ENCODE data around the gene FHOD3.
A peak's percentile ranks its signal among the peaks of the same experiment; 100 is the strongest.

The FHOD3 gene

DNA sequence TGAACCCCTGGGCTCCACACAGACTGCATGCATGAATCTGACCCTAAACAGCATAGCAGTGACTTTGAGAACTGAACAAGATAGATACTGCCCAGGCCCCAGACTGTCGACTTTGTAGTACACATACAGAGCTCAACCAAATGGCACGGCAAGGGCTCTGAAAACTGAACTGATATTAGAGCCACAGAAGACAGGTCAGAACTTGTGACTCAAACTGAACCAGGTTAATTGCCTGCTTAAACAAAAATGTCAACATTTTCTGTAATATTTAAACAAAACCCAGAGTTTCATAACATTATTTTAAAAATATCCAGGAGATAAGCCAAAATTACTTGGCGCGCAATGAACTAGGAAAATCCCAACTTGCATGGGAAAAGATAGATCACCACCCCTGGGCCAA lies 271.0 kb downstream of the FHOD3 start:
- no peak for DNase-seq

DNA sequence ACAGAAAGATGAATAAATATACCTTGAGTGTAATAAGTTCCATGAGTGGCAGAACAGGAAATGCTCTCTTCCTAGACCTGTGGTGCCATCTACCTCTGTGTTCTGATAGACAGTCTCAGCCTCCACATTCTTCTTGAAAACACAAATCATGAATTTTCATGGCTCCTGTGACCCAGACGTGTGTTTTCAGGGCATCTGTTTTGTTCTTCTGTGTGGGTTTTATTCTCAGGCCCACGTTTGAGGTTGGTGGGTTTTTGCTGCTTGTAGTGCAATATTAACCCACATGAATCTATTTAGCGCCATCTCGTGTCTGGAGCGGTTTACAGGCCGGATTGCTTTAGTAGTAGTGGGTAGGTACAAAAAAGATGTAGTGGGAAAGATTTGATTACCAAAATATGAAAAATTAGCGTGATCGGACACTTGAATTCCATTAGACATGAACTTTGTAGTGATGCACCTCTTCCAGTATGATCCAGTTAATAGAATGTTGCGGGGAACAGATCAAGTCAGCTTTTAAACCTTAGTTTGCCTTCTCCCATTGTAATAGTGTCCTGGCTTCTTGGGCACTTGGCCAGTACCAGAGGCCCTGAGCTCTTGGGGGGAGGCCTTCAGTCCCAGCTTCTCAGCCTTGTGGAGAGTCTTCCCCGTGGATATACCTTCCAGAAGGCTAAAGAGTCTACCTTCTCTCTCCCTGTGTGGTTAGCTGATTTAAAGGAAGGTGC lies 274.8 kb downstream of the FHOD3 start:
- peak; percentile 63 for DNase-seq

DNA sequence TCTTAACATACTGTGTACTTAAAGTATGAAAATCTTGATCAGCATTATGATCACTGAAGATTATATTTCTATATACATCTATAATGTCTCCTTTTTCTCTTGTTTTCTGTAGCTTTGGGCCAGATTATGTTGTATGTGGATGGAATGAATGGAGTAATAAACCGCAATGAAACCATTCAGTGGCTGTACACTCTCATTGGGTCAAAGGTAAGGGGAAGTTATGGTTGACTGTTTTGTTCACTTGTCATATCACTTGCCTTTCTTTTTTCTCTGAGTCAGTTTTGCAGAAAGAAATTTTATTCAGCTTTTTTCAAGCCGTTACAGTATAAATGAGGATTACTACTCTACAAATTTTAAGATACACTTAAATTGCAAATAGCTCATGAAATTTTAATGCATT lies 278.8 kb downstream of the FHOD3 start:
- DNase-seq: no peak

DNA sequence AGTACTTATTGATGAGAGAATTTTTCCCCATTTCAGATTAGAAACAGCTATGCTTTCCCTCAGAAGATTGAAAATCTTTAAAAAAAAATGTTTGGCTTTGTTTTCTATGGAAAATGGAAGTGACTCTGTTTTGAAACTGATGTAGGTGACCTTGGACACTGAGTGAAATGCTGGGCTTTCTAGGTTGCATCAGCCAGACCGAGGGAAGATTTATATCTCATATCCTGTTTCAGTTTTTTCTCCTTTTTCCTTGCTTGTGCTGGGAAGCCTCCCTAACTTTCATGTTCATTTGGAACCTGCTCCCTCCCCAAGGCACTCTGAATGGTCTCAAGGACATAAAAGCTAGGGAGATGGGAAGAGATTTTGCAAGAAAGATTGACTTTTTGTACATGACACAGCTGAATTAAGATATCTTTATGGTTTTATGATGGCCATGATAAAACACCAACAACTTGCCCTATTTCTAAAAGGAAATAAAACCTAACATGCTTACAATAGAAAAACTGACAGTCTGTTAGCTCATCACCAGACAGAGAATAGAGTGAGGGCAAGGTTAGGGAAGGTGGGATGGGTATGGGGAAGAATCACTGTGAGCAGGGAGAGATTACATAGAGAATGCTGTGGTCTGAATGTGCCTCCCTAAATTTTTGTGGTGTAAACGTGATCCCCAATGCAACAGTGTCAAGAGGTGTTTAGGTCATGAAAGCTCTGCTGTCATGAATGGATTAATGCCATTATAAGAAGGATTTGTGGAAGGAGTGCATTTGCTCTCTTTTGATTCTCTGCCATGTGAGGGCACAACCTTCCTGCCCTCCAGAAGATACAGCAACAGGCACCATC lies 281.6 kb downstream of the FHOD3 start:
- no peak for DNase-seq

DNA sequence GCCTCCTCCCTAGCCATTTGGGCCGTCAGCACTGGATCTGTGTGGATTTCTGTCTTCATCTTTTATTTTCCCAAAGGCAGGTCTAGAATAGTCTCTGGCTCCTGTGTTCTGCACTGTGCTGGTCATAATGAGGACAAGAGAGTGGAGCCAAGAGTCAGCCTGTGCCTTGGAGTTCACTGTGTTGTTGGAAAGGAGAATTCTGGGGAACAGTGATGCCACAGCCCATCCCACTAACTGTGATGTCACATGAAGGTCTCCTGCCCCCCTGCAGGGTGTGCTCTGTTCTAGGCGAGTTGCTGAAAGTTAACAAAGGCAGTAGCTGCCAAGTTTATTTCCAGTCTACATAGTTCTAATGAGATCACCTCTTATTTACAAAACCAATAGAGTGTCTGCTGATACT lies 282.8 kb downstream of the FHOD3 start:
- no peak for DNase-seq

DNA sequence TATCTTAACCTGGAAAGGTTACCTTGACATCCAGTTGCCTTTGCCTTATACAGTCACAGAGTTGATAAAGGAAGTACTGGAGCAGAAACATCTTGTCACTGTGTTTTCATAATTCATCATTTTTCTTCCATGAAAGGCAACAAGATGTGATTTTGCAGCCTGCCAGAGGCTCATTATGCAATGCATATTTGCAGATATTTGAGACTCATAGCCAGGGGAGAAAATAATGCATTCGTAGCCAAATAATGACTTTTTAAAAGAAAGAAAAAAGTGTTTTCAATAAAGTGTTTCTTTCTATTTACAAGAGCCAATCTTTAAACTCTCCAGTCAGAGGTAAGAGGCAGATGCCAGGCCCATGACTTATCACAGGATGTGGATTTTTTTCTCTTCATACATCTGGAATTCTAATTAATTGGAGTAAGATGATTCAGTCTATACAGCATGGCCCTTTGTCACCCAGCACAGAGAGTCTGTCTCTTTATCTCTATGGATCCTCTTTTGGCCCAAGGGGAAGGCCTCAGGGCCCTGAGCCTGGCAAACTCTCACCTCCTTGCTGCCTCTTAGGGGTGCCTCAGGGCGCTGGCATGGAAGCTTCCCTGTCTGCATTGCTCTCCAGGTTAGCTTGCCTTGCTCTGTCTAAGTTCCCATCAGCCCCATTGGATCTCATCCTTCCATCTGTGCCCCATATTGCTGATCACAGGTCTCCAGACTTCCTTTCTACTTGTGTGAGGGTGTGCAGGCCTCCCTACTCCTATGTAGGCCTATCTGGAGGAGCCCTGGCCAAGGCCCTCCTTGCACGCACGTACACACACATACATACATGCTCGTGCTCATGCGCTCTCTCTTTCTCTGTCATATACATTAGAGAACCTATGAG lies 283.6 kb downstream of the FHOD3 start:
- DNase-seq: no peak

DNA sequence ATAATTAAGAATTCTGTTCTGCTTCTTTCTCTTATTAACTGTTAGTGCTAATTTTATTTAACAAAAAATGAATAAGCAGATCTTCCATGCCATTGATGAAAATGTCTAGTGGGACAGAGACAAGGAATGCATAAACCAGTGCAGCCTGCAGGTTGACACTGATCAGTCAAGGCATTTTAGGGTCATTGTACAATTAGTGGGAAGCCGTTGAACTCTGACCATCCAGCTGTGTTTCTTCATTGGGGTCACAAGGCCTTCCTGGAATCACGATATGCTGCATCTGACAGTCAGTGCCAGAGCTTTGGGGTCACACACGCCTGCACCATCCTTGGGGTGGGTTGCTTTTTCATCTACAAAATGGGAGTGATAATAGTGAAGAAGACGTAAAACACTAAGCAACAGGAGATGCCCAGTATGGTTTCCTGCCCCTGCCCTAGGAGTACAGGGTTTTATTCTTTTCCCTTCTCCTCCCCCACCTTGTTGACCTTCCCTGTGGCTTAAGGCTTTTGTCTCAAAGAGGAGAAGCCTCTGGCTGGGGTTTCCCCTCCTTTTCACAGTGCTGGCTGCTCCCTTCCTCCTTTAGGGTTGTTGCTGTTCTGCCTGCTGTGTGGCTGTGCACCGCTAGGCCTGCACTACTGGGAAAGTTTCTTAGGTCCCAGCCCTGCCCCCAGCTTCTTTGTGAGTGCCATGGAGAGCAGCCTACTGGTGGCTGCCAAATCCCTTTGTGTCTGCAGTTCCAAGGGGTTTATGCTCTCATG lies 285.7 kb downstream of the FHOD3 start:
- DNase-seq: no peak

DNA sequence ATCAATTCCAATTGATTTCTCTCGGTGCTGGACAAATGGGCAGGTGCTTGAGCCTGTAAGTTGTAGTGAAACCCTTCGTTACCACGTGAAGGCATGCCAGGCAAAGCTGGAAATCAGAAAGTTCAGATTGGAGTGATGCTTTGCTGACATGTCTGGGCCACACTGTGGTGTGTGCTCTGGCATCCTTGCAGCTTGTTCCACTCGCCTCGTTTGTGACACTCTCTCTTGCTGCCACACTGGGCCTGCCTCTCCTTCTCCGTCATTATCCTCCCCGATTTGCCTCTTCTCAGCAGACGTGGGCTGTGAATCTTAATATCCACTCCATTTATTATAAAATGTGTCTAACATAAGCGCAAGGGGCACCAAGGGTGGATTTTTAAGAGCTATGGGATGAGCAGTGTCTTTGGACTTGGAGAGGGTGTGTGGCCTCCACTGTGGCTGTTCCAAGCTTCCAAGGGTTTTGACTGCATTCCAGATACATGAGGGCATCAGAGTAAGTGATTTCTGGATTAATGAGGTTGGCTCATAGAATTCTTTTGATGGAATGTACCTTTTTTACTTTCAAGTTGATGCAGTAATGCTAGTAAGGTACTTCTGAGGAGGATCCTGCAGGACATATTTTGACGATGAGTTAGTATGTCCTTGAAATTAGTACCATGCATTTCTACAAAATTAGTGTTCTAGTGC lies 292.5 kb downstream of the FHOD3 start:
- no peak for DNase-seq

DNA sequence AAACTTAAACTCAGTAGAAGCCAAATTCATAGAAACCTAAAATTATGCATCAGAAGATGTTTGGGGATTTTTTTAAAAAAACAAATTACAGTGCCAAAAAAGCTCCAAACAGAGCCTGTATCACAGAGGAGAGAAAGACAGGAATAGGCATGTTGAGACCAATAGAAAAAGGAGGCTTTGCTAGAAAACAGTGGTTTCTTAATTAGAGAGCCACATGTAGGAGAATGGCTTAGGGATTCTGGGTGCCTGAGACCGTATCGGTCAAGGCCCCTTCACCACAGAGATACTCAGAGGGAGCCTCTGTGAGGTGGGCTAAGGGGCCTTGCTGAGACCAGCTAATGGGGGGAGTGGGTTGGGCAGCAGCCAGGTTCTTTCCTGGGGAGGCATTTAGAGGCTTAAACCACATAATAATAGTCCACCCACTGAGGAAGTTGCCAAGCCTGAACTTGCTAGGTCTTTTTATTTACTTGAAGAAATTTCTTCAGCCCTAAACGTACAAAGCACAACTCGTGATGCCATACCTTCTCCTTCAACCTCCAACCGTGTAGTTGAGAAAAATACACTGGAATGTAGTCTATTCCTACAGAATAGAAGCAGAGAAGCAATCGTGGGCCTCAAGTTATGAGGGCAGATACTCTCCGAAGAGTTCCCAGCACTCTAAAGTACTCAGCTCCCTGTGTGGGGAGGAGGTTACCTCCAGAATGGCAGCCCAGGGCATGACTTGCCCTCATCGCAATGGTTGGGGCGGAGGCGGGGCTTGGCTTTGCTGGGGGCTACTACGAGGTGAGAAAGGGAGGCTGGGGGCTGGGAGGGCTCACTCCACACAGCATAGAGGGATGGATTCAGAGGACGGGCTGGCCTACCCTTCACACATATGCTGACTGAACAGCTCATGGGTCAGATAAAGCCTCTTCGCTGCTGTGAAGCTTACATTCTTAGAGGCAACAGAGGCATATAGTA lies 293.4 kb downstream of the FHOD3 start:
- DNase-seq: no peak

DNA sequence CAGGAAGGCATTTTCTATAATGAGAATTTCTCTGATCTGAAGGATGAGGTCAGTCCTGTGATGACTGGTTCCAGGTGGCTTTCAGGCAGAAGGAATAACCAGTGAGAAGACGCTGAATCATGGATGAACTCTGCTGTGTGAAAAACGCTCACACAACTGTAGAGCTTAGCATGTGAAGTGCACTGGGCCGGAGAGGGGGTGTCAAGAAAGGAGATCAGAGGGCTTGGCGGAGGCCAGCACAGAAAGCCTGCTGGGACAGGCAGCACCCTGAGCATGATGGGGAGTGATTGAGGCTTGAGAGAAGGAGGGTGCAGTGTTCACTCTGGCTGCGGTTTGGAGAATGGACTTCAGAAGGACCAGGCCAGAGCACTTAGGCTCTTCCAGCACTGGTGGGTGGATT lies 294.8 kb downstream of the FHOD3 start:
- DNase-seq: no peak

DNA sequence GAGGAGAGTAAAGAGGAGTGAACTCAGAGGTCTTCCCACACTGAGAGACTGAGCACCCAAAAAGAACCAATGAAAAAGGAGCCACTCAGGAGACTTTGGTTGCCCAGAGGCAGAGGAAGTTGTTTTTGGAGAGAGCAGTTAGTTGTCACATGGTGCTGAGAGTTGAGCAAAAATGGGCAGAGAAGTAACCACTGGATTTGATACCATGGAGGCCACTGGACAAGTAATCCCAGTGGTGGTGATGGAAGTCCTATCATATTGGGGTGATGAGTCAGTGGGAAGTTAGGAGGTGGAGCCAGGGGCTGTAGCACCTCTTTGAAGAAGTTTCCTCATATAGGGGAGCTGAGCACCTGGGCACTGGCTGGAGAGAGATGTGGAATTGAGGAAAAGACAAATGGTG lies 295.5 kb downstream of the FHOD3 start:
- no peak for DNase-seq

DNA sequence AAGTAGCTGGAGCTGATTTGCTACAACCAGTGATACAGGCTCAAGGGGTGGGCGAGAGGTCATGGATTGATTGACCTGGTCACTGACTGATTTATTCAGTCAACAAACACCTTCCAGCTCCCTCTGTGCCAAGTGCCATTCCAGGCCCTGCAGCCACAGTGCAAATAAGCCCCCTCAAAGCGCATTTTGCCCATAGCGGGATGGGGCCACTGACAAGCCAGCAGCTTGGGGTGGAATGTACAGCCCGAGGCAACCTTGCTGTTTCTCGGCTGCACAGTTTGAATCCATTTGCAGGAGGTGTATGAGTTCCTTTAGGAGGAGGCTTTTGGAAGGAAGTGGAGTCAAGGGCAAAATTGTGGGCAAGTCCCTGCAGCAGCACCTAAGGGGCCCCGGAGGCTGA lies 296.1 kb downstream of the FHOD3 start:
- DNase-seq: no peak

DNA sequence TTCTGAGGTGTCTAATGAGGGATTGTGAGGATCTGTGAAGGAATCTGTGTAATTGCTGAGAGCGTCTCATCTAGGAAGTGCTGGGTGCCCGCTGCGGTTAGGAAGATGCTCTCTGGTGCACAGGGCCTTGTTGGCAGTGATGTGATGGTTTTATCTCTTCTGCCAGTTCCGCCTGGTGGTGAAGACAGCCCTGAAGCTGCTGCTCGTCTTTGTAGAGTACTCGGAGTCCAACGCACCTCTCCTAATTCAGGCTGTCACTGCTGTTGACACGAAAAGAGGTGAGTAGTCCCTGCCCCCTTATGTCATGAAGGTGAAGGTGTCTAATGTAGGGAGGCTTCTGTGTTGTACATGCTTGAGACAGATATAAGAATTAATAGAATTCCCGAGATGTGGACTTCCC lies 297.1 kb downstream of the FHOD3 start:
- no peak for DNase-seq

DNA sequence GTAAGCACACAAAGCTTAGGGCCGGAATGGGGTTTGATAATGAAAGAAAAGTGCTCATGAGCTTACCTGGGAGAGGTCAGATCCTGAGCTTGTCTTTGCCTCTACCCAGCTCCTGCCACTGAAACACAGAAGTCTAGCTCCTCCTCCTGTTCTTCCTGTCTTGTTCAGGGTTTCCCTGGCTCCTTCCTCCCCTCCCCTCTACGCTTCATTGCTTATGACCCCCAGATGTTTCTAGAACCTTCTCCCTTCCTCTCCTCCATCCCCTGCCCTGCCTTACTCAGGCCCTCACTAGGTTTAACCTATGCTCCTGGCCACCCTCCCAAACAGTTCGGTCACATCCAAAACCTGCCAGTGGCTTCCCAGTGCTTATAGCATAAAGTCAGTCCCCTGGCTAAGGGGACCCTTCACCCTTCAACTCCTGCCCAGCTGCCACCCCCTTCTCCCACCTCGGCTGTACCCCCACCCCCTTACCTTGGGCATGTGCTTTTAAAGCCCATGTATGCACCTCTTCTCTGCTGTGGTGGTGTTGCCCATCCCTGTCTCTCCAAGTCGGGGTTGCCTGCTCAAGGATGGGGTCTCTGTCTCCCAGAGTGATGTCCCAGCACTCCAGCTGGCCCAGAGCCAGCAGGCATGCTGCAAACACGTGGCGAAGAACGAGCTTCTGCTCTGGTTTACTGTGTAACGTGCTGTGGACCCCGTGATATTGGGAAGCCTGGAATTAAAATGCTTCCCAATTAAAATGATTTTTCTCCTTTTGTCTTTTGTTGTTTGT lies 297.7 kb downstream of the FHOD3 start:
- DNase-seq: no peak

DNA sequence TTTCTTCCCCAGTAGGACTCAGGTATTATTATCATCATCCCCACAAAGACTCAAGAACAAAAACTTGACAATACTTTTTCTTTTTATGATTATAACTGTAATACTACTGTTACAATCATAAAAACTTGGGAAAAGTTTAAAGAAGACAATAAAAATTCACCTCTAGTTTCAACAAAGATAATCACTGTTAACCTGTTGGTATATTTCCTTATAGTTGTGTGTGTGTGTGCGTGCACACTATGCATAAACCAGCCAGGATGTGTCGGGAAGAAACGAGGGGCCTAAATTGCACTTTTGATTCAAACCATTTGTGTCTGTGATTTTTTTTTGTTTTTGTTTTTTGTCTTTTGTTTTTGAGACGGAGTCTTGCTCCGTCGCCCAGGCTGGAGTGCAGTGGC lies 298.3 kb downstream of the FHOD3 start:
- no peak for DNase-seq

DNA sequence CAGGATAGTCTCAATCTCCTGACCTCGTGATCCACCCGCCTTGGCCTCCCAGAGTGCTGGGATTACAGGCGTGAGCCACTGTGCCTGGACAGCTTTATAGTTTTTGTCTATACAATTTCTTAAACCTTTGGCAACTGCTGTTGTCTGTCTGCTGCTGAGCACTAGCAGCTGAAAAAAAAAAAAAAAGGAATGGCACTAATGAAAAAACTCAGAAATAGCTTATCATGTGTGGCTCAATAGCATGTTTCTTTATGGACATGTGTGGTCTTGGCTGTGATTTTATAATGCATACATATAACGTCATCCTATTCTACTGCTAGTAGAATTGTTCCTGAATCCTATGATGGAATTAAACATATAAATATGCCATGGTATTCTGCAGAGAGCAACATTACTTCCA lies 300.1 kb downstream of the FHOD3 start:
- DNase-seq: no peak

DNA sequence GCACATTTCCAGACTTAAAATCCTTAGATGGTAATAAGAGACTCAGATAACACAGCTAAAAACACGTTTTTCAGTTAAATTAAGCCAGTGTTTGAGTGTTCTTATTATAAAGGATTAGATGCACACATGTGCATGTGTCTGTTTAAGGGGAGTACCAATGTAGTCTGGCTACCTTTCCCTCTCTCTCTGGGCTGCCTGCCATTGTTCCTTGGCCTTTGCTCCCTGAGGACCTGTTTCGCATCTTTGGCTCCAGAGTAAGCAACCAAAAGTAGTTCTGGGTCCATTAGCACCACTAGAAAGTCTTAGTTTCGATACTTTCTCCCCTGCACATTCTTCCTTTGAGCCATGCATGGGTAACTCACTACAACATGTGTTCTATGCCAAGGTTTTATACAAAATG lies 303.0 kb downstream of the FHOD3 start:
- no peak for DNase-seq

DNA sequence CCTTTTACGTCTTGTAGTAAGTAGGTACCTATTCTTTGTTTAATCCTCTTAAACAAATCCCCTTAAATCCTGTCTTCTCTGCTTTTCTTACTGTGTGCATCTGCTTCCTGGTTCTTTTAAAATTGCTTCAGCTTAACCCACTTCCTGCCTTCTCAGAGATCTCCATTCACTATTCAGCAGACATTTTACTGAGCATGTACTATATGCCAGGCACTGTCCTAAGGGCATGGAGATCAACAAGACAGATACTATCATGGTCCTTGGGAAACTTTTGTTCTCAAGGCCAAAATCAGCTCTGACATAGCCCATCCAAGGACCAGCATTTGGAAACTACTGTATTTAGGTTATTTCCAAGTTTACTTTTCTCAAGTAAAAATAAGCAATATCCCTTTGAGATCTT lies 303.8 kb downstream of the FHOD3 start:
- no peak for DNase-seq

DNA sequence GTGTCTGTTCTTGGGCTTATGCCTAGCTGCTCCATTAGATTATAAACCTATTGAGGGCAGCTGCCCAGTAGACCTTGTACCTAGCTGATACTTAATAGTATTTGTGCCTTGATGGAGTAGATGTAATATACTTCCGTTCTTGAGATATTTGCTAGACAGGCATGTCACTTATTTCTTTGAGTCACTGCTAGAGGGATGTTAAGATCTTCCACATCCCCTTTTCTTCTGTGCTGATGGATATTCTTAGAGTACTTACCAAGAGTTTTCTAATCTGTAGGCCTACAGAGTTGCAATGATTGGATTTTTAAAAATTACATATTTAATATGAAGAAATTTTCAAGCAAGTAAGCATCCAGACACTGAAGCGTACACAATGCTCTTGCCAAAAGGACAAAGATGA lies 304.6 kb downstream of the FHOD3 start:
- DNase-seq: no peak

DNA sequence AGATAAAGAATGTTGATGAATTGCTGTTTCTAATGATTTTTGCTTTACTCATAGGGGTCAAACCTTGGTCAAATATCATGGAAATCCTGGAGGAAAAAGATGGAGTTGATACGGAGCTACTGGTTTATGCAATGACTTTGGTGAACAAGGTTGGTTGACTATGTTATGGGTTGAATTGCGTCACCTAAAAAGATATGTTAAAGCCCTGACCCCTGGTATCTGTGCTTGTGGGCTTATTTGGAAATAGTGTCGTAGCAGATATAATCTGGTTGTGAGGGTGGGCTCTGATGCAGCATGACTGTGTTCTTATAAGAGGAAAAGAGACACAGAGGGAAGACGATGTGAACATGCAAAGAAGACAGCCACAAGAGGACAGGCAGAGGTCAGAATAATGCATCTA lies 305.1 kb downstream of the FHOD3 start:
- DNase-seq: peak; percentile 38

Data from hematopoietic multipotent progenitor cell treated with erythropoietin and hydrocortisone succinate and interleukin-3 and kit ligand, for 4 days (in vitro differentiated cells).